ENCODE data around the gene CSH1.

GRCh38 chr17:63847525-63848249 is 48.7 kb downstream of the CSH1 start:
- TF ChIP-seq SETDB1 (IDR thresholded peaks at IDR 0.05; ENCODE audit: insufficient read length, low read length) (no peak), REST (tag by site-specific recombination; IDR thresholded peaks at IDR 0.05) (no peak), ZNF24 (tag by site-specific recombination; IDR thresholded peaks at IDR 0.05) (no peak), ZSCAN5A (tag by site-specific recombination; IDR thresholded peaks at IDR 0.05) (no peak)

Data from HEK293 (cell line).